NOMO-1 (cell line): ENCODE data around the gene HRH2.

Source experiments
- DNase-seq, 2 experiments: peaks; one replicate each; lab custom pipeline; 2025; ENCODE audit not compliant: unreplicated experiment in 2 of 2; lab: John Stamatoyannopoulos, UW

The HRH2 gene

GRCh38 chr5:175642998-175643397, 14.9 kb upstream of the HRH2 start:
- no peak for DNase-seq

GRCh38 chr5:175646251-175646650, 11.6 kb upstream of the HRH2 start:
- no peak for DNase-seq

GRCh38 chr5:175649967-175650366, 7.9 kb upstream of the HRH2 start:
- DNase-seq, result no peak

- DNase-seq, result peak in 1 of 2 experiments; percentile 43
Observed at GRCh38 chr5:175650430-175651205, 7.3 kb upstream of the HRH2 start.

- peak; percentile 79 to 83 for DNase-seq
Observed at GRCh38 chr5:175652741-175653663, 4.9 kb upstream of the HRH2 start.

- no peak for DNase-seq
Observed at GRCh38 chr5:175653763-175654162, 4.1 kb upstream of the HRH2 start.

GRCh38 chr5:175654339-175654738, 3.5 kb upstream of the HRH2 start:
- no peak for DNase-seq

- DNase-seq, result peak in 1 of 2 experiments; percentile 27
Observed at GRCh38 chr5:175654807-175655206, 3.1 kb upstream of the HRH2 start.

- no peak for DNase-seq
Observed at GRCh38 chr5:175655411-175655810, 2.5 kb upstream of the HRH2 start.

- DNase-seq, result no peak
Observed at GRCh38 chr5:175656966-175657365, 905 bp upstream of the HRH2 start.

GRCh38 chr5:175658299-175659145, 651 bp downstream of the HRH2 start:
- peak; percentile 31 to 47 for DNase-seq

- DNase-seq, result no peak
Observed at GRCh38 chr5:175659546-175660253, 1.8 kb downstream of the HRH2 start.

- no peak for DNase-seq
Observed at GRCh38 chr5:175663186-175664184, 5.6 kb downstream of the HRH2 start.

GRCh38 chr5:175664723-175665122, 6.9 kb downstream of the HRH2 start:
- no peak for DNase-seq

GRCh38 chr5:175666216-175666615, 8.3 kb downstream of the HRH2 start:
- DNase-seq, result no peak

- DNase-seq, result no peak
Observed at GRCh38 chr5:175668006-175668405, 10.1 kb downstream of the HRH2 start.

- DNase-seq, result no peak
Observed at GRCh38 chr5:175670372-175670771, 12.5 kb downstream of the HRH2 start.

GRCh38 chr5:175671013-175671412, 13.1 kb downstream of the HRH2 start:
- DNase-seq, result peak; percentile 73 to 74
